Nephron progenitor cell (in vitro differentiated cells): Measurements from ENCODE around the gene PRKAG1.

Experiments
- DNase-seq: peaks from one replicate; pipeline ENCODE4 v3.0.0; 2021
- H3K27ac Mint-ChIP-seq: 2 replicates; pipeline ENCODE4 v1.8.0; 2021; ENCODE audit warnings: mild to moderate bottlenecking, moderate library complexity, mixed read lengths
- H3K27me3 Mint-ChIP-seq: 2 replicates; pipeline ENCODE4 v1.8.0; 2021; ENCODE audit warnings: mild to moderate bottlenecking, low read depth, mixed read lengths; ENCODE audit not compliant: poor library complexity
- H3K36me3 Mint-ChIP-seq: 2 replicates; pipeline ENCODE4 v1.8.0; 2021; ENCODE audit warnings: low read depth, mixed read lengths
- H3K4me1 Mint-ChIP-seq: 2 replicates; pipeline ENCODE4 v1.8.0; 2021; ENCODE audit warnings: mixed read lengths
- H3K4me3 Mint-ChIP-seq: 2 replicates; pipeline ENCODE4 v1.8.0; 2021; ENCODE audit warnings: mild to moderate bottlenecking, moderate library complexity, mixed read lengths
- H3K9me3 Mint-ChIP-seq: 2 replicates; pipeline ENCODE4 v1.8.0; 2021; ENCODE audit warnings: mild to moderate bottlenecking, moderate library complexity, mixed read lengths
- CTCF ChIP-seq: fragments of 200-600 bp; sonication (generic); IDR thresholded peaks from 2 replicates; pipeline ENCODE4 v1.5.0; 2021; ENCODE audit warnings: antibody characterized with exemption

The PRKAG1 gene

GRCh38 chr12:48996794-48997718, 21.5 kb downstream of the PRKAG1 start:
- Mint-ChIP-seq H3K9me3 (no peaks in the 10 kb centered on the region), H3K27ac (no peak overlapping the region), H3K27me3 (peaks cover 79% of the 10 kb centered on the region)

GRCh38 chr12:48995086-48995879, 23.3 kb downstream of the PRKAG1 start:
- no peaks in the 10 kb centered on the region for H3K9me3 Mint-ChIP-seq
- H3K36me3 Mint-ChIP-seq: no peaks in the 10 kb centered on the region
- H3K27ac Mint-ChIP-seq: no peak overlapping the region
- H3K4me1 Mint-ChIP-seq: peaks cover 33% of the 10 kb centered on the region
- peaks cover 73% of the 10 kb centered on the region for H3K27me3 Mint-ChIP-seq
- peak overlapping the region; percentile 37 for H3K4me3 Mint-ChIP-seq
- TF ChIP-seq CTCF: peak; percentile 81
- DNase-seq: peak; percentile 88

More at GRCh38 chr12:48996794-48997718, 21.5 kb downstream of the PRKAG1 start:
- DNase-seq: peak; percentile 89
- H3K4me1 Mint-ChIP-seq: peaks cover 35% of the 10 kb centered on the region
- peaks cover 12% of the 10 kb centered on the region for H3K36me3 Mint-ChIP-seq
- peak overlapping the region; percentile 59 for H3K4me3 Mint-ChIP-seq
- TF ChIP-seq CTCF: peak; percentile 68

GRCh38 chr12:48994224-48995085, 24.1 kb downstream of the PRKAG1 start:
- TF ChIP-seq CTCF: no peak
- peak overlapping the region; percentile 30 for H3K4me3 Mint-ChIP-seq
- no peak overlapping the region for H3K27ac Mint-ChIP-seq
- H3K36me3 Mint-ChIP-seq: no peaks in the 10 kb centered on the region
- H3K9me3 Mint-ChIP-seq: no peaks in the 10 kb centered on the region
- H3K4me1 Mint-ChIP-seq: peaks cover 24% of the 10 kb centered on the region
- no peak for DNase-seq
- H3K27me3 Mint-ChIP-seq: peaks cover 73% of the 10 kb centered on the region

DNA sequence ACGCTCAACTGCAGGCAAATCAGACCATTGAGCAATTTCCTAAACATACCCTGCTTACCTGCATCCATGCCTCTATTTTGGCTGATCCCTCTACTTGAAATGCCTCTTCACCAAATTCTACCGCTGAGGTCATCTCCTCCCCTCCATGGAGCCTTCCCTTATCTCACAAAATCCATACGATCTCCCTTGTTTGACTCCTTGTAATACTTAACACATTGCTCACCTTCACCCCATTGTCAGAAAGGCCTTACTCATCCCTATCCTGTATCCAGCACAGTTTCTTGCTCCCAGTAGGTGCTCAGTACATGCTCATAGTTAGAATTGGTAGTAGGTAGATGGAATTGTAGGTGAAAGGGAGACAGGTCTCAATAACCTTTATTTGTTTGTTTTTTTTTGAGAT, 24.8 kb downstream of the PRKAG1 start:
- no peak for DNase-seq
- peaks cover 22% of the 10 kb centered on the region for H3K4me1 Mint-ChIP-seq
- peaks cover 76% of the 10 kb centered on the region for H3K27me3 Mint-ChIP-seq
- no peak overlapping the region for H3K4me3 Mint-ChIP-seq
- H3K36me3 Mint-ChIP-seq: no peaks in the 10 kb centered on the region
- H3K9me3 Mint-ChIP-seq: no peaks in the 10 kb centered on the region
- H3K27ac Mint-ChIP-seq: no peak overlapping the region
- TF ChIP-seq CTCF: no peak

DNA sequence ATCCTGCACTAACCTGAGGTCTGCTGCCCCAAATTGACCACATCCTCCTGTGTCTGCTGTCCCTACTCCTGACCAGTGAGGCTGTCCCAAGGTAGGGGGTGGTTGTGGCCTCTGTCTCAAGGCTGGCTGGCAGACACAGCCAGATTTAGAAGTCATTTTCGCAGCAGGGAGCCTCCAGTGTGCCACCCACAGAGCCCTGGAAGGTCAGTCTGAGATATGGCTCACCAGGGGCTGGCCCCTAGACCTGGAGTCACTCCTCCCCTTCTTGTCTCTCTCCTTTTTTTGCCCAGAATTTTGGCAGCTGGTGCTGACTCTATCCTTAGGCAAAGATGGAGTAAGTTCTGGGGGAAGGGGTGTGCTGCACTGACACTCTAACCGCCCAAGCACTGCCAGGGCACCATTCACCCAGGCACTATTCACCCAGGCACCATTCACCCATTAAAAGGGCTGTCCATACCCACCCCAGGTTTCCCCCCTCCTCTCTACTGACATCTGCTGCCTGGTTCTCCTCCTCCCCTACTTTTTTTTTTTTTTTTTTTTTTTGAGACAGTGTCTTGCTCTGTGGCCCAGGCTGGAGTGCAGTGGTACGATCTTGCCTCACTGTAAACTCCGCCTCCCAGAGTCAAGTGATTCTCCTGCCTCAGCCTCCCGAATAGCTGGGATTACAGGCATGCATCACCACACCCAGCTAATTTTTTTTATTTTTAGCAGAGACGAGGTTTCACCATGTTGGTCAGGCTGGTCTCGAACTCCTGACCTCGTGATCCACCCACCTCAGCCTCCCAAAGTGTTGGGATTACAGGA, 27.1 kb downstream of the PRKAG1 start:
- Mint-ChIP-seq H3K9me3 (no peaks in the 10 kb centered on the region), H3K4me1 (peaks cover 18% of the 10 kb centered on the region), H3K4me3 (no peak overlapping the region), H3K27ac (no peak overlapping the region), H3K27me3 (peaks cover 77% of the 10 kb centered on the region), H3K36me3 (no peaks in the 10 kb centered on the region)
- DNase-seq: no peak
- no peak for TF ChIP-seq CTCF
